B cell (primary cell): ENCODE data around the gene ARHGAP18.

Experiments
- EZH2 ChIP-seq: IDR thresholded peaks from 2 replicates; pipeline ENCODE4 v1.6.1; 2012; ENCODE audit warnings: borderline replicate concordance, low read depth, mild to moderate bottlenecking, moderate library complexity, low read length; ENCODE audit not compliant: insufficient read depth, poor library complexity, severe bottlenecking
- TF ChIP-seq, protein P1 (sequence below): fragments of 200-600 bp; IDR thresholded peaks from one replicate; pipeline ENCODE4 v1.8.0; 2022; ENCODE audit warnings: antibody characterized with exemption, mild to moderate bottlenecking

DNA sequence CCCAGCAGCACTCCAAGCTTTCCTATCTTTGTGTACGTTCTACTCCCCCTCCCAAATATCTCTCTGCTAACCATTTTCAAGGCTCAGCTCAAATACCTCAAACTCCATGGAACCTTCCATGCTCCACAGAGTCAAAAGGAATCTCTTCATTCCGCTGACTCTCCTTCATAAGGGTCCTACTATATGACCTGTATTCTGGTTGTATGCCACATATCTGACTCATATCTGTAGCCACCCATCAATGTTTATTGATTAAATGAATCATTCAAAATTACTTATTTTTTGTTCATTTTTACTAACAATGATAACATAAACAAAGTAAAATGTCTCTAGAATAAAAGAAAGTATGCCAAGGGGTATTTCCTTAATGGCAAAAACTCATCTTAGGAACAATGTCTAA is 123.2 kb downstream of the ARHGAP18 start:
- TF ChIP-seq, protein P1, sequence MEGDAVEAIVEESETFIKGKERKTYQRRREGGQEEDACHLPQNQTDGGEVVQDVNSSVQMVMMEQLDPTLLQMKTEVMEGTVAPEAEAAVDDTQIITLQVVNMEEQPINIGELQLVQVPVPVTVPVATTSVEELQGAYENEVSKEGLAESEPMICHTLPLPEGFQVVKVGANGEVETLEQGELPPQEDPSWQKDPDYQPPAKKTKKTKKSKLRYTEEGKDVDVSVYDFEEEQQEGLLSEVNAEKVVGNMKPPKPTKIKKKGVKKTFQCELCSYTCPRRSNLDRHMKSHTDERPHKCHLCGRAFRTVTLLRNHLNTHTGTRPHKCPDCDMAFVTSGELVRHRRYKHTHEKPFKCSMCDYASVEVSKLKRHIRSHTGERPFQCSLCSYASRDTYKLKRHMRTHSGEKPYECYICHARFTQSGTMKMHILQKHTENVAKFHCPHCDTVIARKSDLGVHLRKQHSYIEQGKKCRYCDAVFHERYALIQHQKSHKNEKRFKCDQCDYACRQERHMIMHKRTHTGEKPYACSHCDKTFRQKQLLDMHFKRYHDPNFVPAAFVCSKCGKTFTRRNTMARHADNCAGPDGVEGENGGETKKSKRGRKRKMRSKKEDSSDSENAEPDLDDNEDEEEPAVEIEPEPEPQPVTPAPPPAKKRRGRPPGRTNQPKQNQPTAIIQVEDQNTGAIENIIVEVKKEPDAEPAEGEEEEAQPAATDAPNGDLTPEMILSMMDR = no peak
- no peak for TF ChIP-seq EZH2
